Measurements from ENCODE around the gene B3GNT2.

DNA sequence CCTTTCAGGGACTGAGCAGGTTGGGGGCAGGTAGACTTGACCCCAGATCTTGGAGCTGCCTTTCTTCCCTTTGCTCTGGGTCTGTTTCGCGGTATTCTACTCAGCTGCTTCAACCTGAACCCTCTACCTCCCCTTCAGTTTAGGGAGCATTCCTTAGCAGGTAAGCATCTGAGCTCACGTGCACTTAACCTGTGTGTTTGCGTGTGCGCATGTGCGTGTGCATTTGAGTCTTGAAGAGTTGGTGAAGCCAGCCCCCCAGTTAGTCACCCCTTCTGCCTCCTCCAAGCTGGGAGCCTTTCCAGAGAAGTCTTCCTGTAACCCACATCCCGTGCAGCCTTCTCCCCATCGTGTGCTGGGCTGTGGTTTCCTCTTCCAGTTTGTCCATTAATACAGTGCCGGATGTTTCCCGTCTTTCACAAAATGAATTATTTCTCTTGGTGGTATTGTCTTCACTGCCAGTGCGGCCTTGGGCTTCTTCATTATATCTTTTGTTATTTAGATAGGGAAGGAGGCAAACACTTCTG is 33.2 kb downstream of the B3GNT2 start:
- TF ChIP-seq GABPB1 (CRISPR knock-in tag; IDR thresholded peaks at IDR 0.05) = no peak
- TF ChIP-seq, protein P1, sequence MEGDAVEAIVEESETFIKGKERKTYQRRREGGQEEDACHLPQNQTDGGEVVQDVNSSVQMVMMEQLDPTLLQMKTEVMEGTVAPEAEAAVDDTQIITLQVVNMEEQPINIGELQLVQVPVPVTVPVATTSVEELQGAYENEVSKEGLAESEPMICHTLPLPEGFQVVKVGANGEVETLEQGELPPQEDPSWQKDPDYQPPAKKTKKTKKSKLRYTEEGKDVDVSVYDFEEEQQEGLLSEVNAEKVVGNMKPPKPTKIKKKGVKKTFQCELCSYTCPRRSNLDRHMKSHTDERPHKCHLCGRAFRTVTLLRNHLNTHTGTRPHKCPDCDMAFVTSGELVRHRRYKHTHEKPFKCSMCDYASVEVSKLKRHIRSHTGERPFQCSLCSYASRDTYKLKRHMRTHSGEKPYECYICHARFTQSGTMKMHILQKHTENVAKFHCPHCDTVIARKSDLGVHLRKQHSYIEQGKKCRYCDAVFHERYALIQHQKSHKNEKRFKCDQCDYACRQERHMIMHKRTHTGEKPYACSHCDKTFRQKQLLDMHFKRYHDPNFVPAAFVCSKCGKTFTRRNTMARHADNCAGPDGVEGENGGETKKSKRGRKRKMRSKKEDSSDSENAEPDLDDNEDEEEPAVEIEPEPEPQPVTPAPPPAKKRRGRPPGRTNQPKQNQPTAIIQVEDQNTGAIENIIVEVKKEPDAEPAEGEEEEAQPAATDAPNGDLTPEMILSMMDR (IDR thresholded peaks at IDR 0.05) = no peak
- TF ChIP-seq, protein P2, sequence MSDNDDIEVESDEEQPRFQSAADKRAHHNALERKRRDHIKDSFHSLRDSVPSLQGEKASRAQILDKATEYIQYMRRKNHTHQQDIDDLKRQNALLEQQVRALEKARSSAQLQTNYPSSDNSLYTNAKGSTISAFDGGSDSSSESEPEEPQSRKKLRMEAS (CRISPR knock-in tag; IDR thresholded peaks at IDR 0.05) = no peak
- TF ChIP-seq FOXK1 (CRISPR knock-in tag; IDR thresholded peaks at IDR 0.05) = no peak
- no peak for TF ChIP-seq TCF7 (CRISPR knock-in tag; IDR thresholded peaks at IDR 0.05; ENCODE audit: low read depth)
- no peak for TF ChIP-seq TEAD4 (CRISPR knock-in tag; IDR thresholded peaks at IDR 0.05)
- TF ChIP-seq, protein P3, sequence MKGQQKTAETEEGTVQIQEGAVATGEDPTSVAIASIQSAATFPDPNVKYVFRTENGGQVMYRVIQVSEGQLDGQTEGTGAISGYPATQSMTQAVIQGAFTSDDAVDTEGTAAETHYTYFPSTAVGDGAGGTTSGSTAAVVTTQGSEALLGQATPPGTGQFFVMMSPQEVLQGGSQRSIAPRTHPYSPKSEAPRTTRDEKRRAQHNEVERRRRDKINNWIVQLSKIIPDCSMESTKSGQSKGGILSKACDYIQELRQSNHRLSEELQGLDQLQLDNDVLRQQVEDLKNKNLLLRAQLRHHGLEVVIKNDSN (CRISPR knock-in tag; IDR thresholded peaks at IDR 0.05) = no peak
- TF ChIP-seq, protein P4, sequence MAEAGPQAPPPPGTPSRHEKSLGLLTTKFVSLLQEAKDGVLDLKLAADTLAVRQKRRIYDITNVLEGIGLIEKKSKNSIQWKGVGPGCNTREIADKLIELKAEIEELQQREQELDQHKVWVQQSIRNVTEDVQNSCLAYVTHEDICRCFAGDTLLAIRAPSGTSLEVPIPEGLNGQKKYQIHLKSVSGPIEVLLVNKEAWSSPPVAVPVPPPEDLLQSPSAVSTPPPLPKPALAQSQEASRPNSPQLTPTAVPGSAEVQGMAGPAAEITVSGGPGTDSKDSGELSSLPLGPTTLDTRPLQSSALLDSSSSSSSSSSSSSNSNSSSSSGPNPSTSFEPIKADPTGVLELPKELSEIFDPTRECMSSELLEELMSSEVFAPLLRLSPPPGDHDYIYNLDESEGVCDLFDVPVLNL (CRISPR knock-in tag; IDR thresholded peaks at IDR 0.05; ENCODE audit: borderline replicate concordance, low read depth) = no peak
- TF ChIP-seq, protein P5, sequence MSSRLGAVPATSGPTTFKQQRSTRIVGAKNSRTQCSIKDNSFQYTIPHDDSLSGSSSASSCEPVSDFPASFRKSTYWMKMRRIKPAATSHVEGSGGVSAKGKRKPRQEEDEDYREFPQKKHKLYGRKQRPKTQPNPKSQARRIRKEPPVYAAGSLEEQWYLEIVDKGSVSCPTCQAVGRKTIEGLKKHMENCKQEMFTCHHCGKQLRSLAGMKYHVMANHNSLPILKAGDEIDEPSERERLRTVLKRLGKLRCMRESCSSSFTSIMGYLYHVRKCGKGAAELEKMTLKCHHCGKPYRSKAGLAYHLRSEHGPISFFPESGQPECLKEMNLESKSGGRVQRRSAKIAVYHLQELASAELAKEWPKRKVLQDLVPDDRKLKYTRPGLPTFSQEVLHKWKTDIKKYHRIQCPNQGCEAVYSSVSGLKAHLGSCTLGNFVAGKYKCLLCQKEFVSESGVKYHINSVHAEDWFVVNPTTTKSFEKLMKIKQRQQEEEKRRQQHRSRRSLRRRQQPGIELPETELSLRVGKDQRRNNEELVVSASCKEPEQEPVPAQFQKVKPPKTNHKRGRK (CRISPR knock-in tag; IDR thresholded peaks at IDR 0.05; ENCODE audit: borderline replicate concordance) = no peak
- no peak for TF ChIP-seq NFE2L1 (CRISPR knock-in tag; IDR thresholded peaks at IDR 0.05)
- TF ChIP-seq, protein P6, sequence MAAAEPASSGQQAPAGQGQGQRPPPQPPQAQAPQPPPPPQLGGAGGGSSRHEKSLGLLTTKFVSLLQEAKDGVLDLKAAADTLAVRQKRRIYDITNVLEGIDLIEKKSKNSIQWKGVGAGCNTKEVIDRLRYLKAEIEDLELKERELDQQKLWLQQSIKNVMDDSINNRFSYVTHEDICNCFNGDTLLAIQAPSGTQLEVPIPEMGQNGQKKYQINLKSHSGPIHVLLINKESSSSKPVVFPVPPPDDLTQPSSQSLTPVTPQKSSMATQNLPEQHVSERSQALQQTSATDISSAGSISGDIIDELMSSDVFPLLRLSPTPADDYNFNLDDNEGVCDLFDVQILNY (CRISPR knock-in tag; IDR thresholded peaks at IDR 0.05) = no peak

All from WTC11 (cell line).